HG02678 (cell line): Measurements from ENCODE around the gene VAMP2.
A peak's percentile ranks its signal among the peaks of the same experiment; 100 is the strongest.

Experiments used
- ATAC-seq: cut with Tn5 transposase; IDR thresholded peaks from one replicate; pipeline ENCODE4 v1.9.1; 2021; ENCODE audit warnings: mild to moderate bottlenecking, moderate library complexity; ENCODE audit not compliant: unreplicated experiment

The VAMP2 gene

GRCh38 chr17:8143581-8144400 lies 19.0 kb downstream of the VAMP2 start:
- no peak for ATAC-seq

GRCh38 chr17:8142887-8143580 lies 19.7 kb downstream of the VAMP2 start:
- ATAC-seq, result no peak

DNA sequence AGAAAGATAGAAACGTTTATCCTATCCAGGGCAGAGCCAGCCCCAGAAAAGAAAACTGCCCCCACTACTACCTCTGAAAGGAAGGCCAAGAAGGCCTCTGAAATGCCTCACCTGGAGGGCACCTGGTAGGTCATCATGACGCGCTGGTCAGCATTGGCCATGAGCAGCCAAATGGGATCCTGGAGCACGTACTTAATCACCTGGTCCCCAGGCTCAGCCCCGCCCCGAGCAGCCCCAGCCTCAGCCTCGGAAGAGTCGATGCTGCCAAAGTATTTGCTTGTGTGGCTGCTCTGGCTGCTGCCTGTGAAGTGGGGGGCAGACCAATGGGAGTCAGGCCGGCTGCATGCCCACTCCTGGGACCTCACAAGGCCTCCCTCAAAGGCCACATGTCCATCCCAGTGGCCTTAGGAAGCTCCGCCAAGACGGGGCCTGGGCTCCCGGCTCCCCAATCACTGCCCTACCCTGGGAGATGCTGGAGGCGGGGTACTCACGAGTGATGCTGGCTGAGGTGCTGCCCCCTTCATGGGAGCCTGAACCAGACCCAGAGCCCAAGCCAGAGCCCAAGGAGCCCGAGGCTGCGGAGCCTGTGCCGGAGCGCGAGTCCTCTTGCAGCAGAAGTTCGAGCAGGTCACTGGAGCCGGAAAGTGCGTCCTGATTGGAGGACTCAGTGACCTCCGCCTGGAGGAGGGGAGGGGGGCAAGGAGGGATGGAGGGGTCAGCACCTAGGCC lies 20.4 kb downstream of the VAMP2 start:
- no peak for ATAC-seq

DNA sequence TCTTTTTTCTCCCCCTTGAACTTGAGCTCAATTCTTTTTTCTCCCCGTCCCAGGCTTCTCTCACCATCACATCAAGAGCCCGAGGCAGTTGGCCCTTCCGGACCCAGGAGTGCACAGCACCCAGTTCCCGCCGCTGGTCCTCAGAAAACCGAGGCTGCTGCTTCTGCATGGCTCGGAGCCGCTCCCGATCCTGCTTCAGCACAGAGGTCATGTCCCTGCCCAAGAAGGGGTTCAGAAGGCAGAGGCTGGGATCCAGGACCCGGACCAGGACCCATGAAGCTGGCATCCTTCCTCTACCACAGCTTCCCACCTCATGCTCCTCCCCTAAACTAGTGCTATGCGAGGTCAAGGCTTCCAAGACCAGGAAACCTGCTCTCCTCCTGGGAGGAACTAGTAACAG lies 21.0 kb downstream of the VAMP2 start:
- ATAC-seq, result no peak

GRCh38 chr17:8141045-8141444 lies 21.7 kb downstream of the VAMP2 start:
- ATAC-seq, result no peak

GRCh38 chr17:8140065-8141029 lies 22.4 kb downstream of the VAMP2 start:
- ATAC-seq, result no peak

DNA sequence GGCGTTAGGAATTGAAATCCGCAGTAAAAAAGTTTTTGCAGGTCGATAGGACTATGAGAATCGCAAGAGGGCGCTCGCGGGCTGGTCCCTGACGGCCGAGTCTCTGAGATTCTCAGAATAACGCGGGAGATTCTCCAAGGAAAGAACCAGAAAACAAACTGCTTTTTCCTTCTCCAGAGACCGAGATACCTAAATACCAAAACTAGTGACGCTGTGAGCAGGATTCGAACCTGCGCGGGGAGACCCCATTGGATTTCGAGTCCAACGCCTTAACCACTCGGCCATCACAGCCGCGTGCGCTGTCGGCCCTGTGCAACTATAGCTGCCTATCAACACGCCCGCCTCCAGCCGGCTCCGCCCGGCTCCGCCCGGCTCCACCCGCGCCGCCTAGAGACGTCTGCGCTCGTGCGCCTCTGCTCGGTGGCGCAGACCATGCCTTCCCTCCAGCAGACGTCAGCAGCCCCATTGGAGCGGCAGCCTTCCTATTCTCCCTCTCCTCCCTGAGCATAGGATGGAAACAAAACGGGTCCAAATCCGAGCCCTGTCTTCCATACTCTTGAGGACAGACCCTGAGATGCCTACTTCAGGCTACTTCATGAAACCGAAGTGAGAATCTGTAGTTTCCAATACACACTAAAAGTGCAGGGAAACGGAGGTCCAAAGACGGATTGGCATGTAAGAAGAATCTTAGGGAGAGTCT lies 23.9 kb downstream of the VAMP2 start:
- peak; percentile 88 for ATAC-seq

GRCh38 chr17:8138374-8138671 lies 24.4 kb downstream of the VAMP2 start:
- peak; percentile 5 for ATAC-seq

DNA sequence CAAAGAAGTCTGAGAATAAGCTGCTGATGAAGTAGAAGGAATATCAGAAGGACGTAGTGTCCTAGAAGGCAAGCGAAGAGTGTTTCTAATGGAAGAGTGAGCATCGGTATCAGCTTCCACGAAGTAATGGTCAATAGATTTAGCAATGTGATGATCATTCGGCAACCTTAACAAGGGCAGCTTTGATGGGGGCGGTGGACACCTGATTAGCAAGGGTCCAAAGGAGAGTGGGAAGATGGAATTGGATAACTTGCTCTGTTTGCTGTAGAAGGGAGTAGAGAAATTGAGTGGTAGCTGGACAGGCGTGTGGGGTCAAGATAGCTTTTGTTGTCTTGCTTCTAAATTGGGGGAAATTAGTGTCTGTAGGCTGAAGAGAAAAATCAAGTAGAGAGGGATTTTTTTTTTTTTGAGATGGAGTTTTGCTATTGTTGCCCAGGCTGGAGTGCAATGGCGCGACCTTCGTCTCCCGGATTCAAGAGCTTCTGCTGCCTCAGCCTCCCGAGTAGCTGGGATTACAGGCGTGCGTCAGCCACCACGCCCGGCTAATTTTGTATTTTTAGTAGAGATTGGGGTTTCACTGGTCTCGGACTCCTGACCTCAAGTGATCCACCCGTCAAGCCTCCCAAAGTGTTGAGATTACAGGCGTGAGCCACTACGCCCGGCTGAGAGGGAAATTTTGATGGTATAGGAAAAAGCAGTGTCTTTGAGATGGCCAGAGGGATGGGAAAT lies 24.9 kb downstream of the VAMP2 start:
- ATAC-seq, result peak; percentile 2

DNA sequence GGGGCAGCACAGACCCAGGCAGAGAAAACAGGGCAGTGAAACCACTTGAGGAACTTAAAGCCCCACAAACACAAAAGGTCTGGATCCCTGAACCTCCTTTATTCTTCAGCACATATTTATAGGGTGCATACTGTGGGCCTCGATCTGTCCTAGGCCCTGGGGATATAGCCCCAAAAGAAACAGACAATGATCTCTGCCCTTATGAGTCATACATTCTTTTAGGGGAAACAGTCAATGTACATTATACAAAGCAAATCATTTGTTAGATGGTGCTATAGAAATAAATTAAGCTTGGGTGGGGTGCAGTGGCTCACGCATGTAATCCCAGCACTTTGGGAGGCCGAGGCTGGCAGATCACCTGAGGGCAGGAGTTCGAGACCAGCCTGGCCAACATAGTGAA lies 28.8 kb downstream of the VAMP2 start:
- ATAC-seq, result no peak

- ATAC-seq, result no peak
Measured at GRCh38 chr17:8133399-8133798, 29.3 kb downstream of the VAMP2 start.

DNA sequence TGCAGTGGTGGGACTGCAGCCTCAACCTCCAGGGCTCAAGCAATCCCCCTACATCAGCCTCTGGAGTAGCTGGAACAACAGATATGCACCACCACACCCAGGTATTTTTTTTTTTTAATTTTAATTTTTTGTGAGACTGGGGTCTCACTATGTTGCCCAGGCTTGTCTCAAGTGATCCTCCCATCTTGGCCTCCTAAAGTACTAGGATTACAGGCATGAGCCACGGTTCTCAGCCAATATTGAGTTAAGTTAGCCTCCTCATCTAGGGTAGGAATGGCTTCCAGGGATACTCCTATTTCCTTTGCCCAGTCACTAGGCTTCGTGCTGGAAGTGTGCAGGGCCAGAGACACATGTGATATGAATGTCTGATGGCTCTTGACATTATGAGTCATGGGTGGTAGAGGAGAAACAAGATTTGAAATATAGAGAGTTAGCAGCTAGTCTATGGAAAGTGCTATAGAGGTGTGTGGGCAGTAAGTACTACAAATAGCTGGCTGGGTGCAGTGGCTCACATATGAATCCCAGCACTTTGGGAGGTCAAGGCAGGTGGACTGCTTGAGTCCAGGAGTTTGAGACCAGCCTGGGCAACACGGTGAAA lies 30.8 kb downstream of the VAMP2 start:
- ATAC-seq, result no peak

- no peak for ATAC-seq
Measured at GRCh38 chr17:8128125-8128784, 34.5 kb downstream of the VAMP2 start.

DNA sequence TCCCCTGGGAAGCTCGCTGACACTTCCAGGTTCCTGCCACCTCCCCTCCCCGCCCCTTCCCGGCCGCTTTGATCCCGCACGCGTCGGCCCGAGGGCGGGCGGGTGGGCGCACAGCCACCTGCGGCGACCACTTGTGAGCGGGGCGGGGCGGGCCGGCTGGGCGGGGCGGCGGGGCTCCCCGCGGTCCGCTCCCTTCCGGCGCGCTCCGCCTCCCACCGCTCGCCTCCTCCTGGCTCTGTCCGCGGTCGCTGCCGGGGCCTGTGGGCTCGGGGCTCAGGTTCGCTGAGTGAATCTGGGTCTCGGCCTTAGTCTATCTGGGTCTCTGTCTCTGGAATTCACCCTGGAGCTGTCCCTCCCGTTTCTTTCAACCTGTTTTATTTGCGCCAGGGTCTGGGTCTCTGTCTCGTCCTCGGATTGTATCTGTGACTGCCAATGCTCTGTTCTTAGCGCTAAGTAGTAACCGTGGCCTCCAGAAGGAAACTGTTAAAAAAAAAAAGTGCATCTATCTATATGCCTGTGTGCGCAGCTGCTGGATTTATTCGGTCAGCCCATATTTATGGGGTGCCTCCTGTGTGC lies 36.2 kb downstream of the VAMP2 start:
- no peak for ATAC-seq

- ATAC-seq, result no peak
Measured at GRCh38 chr17:8125947-8126490, 36.7 kb downstream of the VAMP2 start.

GRCh38 chr17:8125154-8125946 lies 37.4 kb downstream of the VAMP2 start:
- no peak for ATAC-seq
